ENCODE results near the gene RGS9BP.
"Not testable (repeated sequence)": the region's sequence is repeated elsewhere in the genome, so short reads cannot be mapped to it uniquely, and the experiment has no call there.

RGS9BP gene

DNA sequence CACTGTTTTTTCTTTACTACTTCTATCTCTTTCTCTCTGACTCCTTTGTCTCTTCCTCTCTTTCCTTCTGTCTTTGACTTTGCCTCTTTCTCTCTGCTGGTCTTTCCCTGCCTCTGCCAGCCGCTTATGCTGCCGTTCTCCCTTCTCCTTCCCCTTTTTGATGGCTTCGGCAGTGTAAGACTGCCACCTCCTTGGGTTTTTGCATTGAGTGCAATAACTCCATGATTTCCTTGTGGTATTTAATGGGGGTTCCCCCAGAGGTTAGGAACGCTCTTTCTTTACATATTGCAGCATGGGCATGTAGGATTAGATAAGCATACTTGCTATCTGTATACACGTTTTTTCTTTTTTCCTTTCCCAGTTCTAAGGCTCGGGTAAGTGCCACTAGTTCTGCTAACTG, 19.9 kb downstream of the RGS9BP start:
- not testable (repeated sequence) for DNase-seq (ENCODE audit: low read depth, low spot score)

DNA sequence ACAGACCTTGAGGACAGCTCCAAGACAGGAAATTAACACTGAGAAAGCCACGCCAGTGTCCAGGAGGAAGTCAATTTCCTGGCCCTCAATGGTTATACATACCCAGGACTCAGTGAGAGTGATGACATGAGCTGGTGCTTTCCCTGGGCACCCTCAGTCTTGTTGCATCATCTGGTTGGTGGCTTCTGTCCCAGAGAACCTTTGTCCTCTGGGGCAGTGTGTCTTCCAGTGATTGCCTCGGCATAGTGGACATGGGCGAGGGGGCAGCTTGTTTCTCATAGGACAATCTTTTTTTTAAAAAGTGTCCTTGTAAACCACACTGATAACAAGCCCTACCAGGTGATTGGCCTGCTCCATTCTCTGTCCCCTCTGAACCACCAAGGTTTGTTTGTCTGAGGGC, 21.1 kb downstream of the RGS9BP start:
- DNase-seq (ENCODE audit: low read depth, low spot score): not testable (repeated sequence)

- not testable (repeated sequence) for DNase-seq (ENCODE audit: low read depth, low spot score)
Observed at GRCh38 chr19:32700129-32700528, 24.5 kb downstream of the RGS9BP start.

- DNase-seq (ENCODE audit: low read depth, low spot score): no peak
Observed at GRCh38 chr19:32702010-32702409, 26.4 kb downstream of the RGS9BP start.

DNA sequence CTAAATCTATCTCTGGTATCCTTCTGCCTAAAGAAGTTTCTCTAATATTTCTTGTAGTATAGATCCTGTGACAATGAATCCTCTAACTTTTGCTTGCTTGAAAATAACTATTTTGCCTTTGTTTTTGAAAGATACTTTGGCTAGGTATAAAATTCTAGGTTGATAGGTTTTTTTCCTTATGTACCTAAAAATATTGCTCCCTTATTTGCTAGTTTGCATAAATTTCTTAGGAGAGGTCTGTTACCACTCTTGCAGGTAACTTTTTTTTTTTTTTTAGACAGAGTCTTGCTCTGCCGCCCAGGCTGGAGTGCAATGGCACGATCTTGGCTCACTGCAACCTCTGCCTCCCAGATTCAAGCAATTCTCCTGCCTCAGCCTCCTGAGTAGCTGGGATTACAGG, 28.4 kb downstream of the RGS9BP start:
- DNase-seq (ENCODE audit: low read depth, low spot score): not testable (repeated sequence)

GRCh38 chr19:32708457-32708856, 32.8 kb downstream of the RGS9BP start:
- DNase-seq (ENCODE audit: low read depth, low spot score): no peak

GRCh38 chr19:32709032-32709431, 33.4 kb downstream of the RGS9BP start:
- no peak for DNase-seq (ENCODE audit: low read depth, low spot score)

DNA sequence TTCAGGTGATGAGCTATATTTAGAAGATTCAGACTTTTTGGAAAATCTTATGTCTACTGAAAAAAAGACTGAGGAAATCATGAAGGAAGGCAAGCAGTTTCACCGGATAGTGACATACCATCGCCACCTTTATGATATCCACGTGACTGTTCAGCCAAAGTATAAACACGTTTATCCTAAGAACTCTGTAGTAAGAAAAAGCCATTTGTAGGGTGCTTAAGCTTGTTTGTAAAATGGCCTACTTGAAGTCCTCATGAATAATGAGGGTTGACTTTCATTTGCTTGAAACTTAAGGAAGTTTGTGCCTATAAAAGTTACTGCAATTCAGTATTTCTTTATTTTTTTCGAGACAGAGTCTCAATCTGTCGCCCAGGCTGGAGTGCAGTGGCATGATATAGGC, 36.1 kb downstream of the RGS9BP start:
- no peak for DNase-seq (ENCODE audit: low read depth, low spot score)

GRCh38 chr19:32716203-32716602, 40.6 kb downstream of the RGS9BP start:
- DNase-seq (ENCODE audit: low read depth, low spot score): not testable (repeated sequence)

- no peak for DNase-seq (ENCODE audit: low read depth, low spot score)
Observed at GRCh38 chr19:32717496-32717895, 41.8 kb downstream of the RGS9BP start.

DNA sequence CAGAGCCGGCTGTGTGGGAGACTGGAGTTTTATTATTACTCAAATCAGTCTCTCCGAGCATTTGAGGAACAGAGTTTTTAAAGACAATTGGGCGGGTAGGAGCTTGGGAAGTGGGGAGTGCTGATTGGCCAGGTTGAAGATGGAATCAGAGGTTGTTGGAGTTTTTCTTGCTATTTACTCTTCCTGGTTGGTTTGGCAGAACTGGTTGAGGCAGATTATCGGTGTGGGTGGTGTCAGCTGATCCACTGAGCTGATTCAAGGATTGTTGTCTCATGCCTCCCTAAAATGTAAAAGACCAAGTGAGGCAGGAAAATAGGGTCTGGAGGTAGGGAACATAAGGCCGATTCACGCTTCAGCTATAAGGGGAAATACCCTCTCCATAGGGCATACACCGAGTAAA, 42.6 kb downstream of the RGS9BP start:
- no peak for DNase-seq (ENCODE audit: low read depth, low spot score)

GRCh38 chr19:32719611-32720059, 44.0 kb downstream of the RGS9BP start, which contains the start of gene TDRD12:
TDRD12 (plus strand) TSS chr19:32719767; CDS start chr19:32720073, 306 bp downstream.
- no peak for DNase-seq (ENCODE audit: low read depth, low spot score)

- DNase-seq (ENCODE audit: low read depth, low spot score): no peak
Observed at GRCh38 chr19:32720216-32720935, 44.7 kb downstream of the RGS9BP start.

DNA sequence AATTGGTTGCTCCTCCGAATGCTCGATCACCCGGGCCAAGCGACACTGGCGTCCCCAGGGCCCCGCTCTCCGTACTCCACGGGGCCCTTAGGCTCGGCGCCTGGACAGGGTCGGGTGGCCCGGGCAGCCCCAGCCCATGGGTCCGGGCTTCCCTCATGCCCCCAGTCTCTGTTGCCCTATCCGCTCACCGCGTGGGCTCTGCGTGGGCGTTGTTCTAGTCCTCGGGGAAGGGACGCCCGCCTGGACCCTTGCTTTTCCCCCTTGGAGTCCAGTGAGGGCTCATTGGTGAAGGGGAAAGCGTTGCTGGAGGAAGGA, 45.2 kb downstream of the RGS9BP start:
- DNase-seq (ENCODE audit: low read depth, low spot score): no peak

Measured in activated CD4-positive, CD25-positive, alpha-beta regulatory T cell treated with anti-CD3 and anti-CD28 coated beads, Interleukin-2, amount 50 U/mL, for 16 hours (primary cell).